Transverse colon (tissue), 4 donors: ENCODE data around the gene FGD4.

Experiments
- CTCF ChIP-seq, 5 experiments: fragments of 200-600 bp in 3 of 5; fragments of 450-650 bp in 2 of 5; sonication (generic) in 3 of 5; IDR thresholded peaks; 1 replicate in 2 of 5; 2 replicates in 3 of 5; pipeline ENCODE4 v1.5.1; 2016 to 2017; ENCODE audit warnings: antibody characterized with exemption in 5 of 5, inconsistent platforms in 3 of 5, mild to moderate bottlenecking in 2 of 5, moderate library complexity in 1 of 5
- POLR2AphosphoS5 ChIP-seq, 3 donors: sonication (generic); formaldehyde crosslinking; IDR thresholded peaks; one replicate each; pipeline ENCODE4 v1.6.1; 2016; ENCODE audit warnings: antibody characterized with exemption in 3 of 3

DNA sequence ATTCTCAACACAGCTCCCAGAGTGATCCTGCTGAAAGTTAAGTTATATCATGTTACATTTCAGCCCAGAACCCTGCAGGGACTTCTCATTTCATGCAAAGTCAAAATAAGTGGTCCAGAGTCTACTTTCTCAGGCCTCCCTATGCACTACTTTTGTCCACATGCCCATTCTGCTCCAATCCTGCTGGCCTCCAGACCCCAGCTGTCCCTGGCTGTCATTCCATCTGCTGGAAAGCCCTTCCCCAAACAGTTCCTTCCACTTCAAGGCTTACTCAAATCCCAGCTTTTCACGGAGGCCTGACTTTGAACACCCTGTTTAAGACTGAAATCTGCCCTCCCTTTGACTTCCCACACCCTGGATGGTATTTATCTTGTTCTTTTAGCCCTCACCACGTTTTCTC, 169.9 kb downstream of the FGD4 start:
- TF ChIP-seq CTCF (IDR thresholded peaks at IDR 0.05): no peak
- TF ChIP-seq POLR2AphosphoS5 (IDR thresholded peaks at IDR 0.05): no peak
